CD4-positive, alpha-beta memory T cell (primary cell): ENCODE results near the gene NOG. TPM values are rescaled to one million over a fixed set of nuclear protein-coding genes. Genes with fewer than 3 reads are reported as not detected.

Experiments
- CTCF ChIA-PET: fragments of 350-600 bp; sonication (Branson Sonifier 250); formaldehyde crosslinking; loops from one replicate; lab custom pipeline; 2021; ENCODE audit warnings: inconsistent platforms; ENCODE audit not compliant: partially characterized antibody; lab: Charles Lee
- POLR2A ChIA-PET: fragments of 350-600 bp; sonication (Branson Sonifier 250); formaldehyde crosslinking; loops from one replicate; lab custom pipeline; 2021; ENCODE audit not compliant: partially characterized antibody; lab: Charles Lee
- DNase-seq, 5 donors: peaks; one replicate each; pipeline versions ENCODE4 v3.0.0 to v3.0.0-alpha.2; 2020 to 2022; ENCODE audit warnings: mixed read lengths in 1 of 5
- H3K27ac ChIP-seq: one replicate; pipeline ENCODE4 v1.7.0; 2013; ENCODE audit warnings: low read depth, low read length
- H3K27me3 ChIP-seq: 2 replicates; pipeline ENCODE4 v1.7.0; 2013; ENCODE audit warnings: mild to moderate bottlenecking, low read length, moderate library complexity; ENCODE audit not compliant: insufficient read depth
- H3K36me3 ChIP-seq: 2 replicates; pipeline ENCODE4 v1.7.0; 2013; ENCODE audit warnings: mild to moderate bottlenecking, low read length, moderate library complexity; ENCODE audit not compliant: insufficient read depth
- H3K4me1 ChIP-seq: 2 replicates; pipeline ENCODE4 v1.7.0; 2013; ENCODE audit warnings: mild to moderate bottlenecking, low read length, moderate library complexity; ENCODE audit not compliant: insufficient read depth
- H3K4me3 ChIP-seq, 2 donors: one replicate each; pipeline ENCODE4 v1.7.0; 2013; ENCODE audit warnings: low read length in 2 of 2, mild to moderate bottlenecking in 1 of 2
- H3K9me3 ChIP-seq, 2 donors: one replicate each; pipeline ENCODE4 v1.7.0; 2013; ENCODE audit warnings: low read length in 2 of 2, control low read depth in 1 of 2; ENCODE audit not compliant: control insufficient read depth in 1 of 2
- H3K27ac Mint-ChIP-seq, 7 donors: one replicate each; pipeline ENCODE4 v1.8.0; 2020 to 2021; ENCODE audit warnings: mixed read lengths in 7 of 7, mild to moderate bottlenecking in 6 of 7, inconsistent platforms in 3 of 7, moderate library complexity in 3 of 7
- H3K27me3 Mint-ChIP-seq, 2 donors: one replicate each; pipeline ENCODE4 v1.8.0; 2020 to 2021; ENCODE audit warnings: mixed read lengths in 2 of 2
- H3K36me3 Mint-ChIP-seq, 2 donors: one replicate each; pipeline ENCODE4 v1.8.0; 2020 to 2021; ENCODE audit warnings: mixed read lengths in 2 of 2, inconsistent platforms in 1 of 2, mild to moderate bottlenecking in 1 of 2
- H3K4me1 Mint-ChIP-seq, 4 donors: one replicate each; pipeline ENCODE4 v1.8.0; 2020 to 2021; ENCODE audit warnings: mixed read lengths in 4 of 4, mild to moderate bottlenecking in 1 of 4
- H3K4me3 Mint-ChIP-seq, 8 donors: one replicate each; pipeline ENCODE4 v1.8.0; 2020 to 2021; ENCODE audit warnings: mixed read lengths in 8 of 8, mild to moderate bottlenecking in 7 of 8, moderate library complexity in 6 of 8, inconsistent platforms in 3 of 8
- H3K9me3 Mint-ChIP-seq, 8 donors: one replicate each; pipeline ENCODE4 v1.8.0; 2020 to 2021; ENCODE audit warnings: mixed read lengths in 8 of 8, mild to moderate bottlenecking in 5 of 8, inconsistent platforms in 3 of 8, moderate library complexity in 1 of 8
- intact Hi-C: fragments of 100-400 bp; cut with micrococcal nuclease; formaldehyde crosslinking; loops from one replicate; pipeline ENCODE4 v1.15.1; 2023
- polyA plus RNA-seq, 2 donors: library from polyadenylated mRNA; unstranded; fragments of 300-500 nt; fragmentation: Illumina TruSeq; gene quantifications; one replicate each; pipeline ENCODE4 v1.2.3, GENCODE V29; 2021
- total RNA-seq, 2 experiments: library from RNA; stranded (reverse); gene quantifications; one replicate each; pipeline ENCODE4 v1.2.3, GENCODE V29; 2021

Gene NOG
- total and polyA plus RNA-seq, 4 experiments from 2014 or later, result 0.88 to 16.2 (median 9.5) TPM

DNA sequence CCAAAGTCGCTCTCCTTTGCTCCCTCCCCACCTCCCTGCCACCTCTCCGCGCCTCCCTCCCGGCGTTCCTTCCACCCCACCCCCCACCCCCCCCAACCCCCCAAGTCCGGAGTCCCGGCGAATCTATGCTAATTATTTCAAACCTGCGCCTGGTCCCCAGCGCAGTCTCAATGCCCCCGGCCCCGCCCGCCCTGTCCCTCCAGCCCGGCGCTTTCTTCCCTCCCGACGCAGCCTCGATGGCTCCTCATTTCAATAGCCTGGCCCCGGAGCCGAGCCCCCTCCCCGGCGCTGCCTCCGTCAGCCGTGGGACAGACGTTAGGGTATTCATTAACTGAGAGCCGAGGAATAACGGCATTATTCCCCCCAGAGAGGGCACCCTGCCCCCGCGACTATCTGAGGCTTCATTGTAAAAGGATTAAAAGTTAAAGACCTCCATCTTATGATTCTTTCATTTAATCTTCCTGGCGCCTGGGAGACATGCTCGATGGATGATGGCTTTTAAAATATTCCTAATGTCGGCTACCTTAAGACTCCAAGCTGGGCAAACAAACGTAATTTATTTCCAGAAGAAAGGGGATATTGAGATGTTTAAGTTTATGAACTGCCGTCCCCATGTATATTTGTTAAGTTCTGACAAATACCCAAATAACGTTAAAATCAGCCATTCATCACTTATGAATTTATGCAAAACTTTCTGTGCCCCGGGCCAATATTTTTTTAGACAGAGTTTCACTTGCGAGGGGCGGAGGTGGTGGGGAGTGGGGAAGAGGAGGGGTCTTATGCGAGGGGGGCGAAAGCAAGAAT, 3.4 kb downstream of the NOG start:
- Mint-ChIP-seq H3K36me3 (peaks cover 0 to 3% of the 10 kb centered on the region in 2 donors), H3K27me3 (peaks cover 28 to 41% of the 10 kb centered on the region in 2 donors), H3K4me1 (peaks cover 22 to 61% (median 35%) of the 10 kb centered on the region in 4 donors), H3K4me3 (peak overlapping the region; percentile 67 to 91 (median 74)), H3K27ac (peak overlapping the region in 3 of 7 donors; percentile 21 to 53 (median 46)), H3K9me3 (peaks cover 0 to 3% (median 0%) of the 10 kb centered on the region in 8 donors)
- H3K9me3 ChIP-seq, result no peaks in the 10 kb centered on the region
- no peaks in the 10 kb centered on the region for H3K36me3 ChIP-seq
- H3K27ac ChIP-seq, result no peak overlapping the region
- H3K4me3 ChIP-seq, result no peak overlapping the region
- peaks cover 59% of the 10 kb centered on the region for H3K4me1 ChIP-seq
- H3K27me3 ChIP-seq, result peaks cover 21% of the 10 kb centered on the region
- intact Hi-C loops, result no loop called here
- CTCF ChIA-PET, result no interaction called here
- POLR2A ChIA-PET, result interaction anchor here (0.7 kb wide), 1 partner anchor 56 kb away, joined by 3 read pairs; no protein-coding TSS in a partner anchor
- DNase-seq, result no peak

DNA sequence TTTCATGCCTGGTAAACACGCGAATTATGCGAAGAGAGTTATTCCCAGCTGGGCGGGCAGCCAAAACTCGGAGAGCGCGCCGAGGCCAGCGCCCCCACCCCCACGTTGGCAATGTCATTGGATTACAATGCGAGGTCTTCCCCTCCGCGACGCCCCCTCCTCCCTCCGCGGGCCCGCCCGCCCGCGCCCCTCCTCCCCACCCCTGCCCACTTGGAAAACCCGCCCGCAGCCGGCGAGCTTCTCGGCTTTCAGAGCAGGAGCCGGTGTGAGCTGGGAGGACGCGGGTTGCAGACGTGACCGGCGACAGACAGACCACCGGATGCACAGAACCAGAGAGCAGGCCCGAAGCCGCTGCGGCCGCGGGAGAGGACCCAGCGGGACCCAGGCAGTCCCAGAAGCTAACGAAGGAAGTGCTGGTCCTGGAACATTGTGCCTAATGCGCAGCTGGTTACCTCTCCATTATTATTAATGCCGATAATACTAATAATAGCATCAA, 4.0 kb downstream of the NOG start:
- H3K36me3 Mint-ChIP-seq, result peaks cover 0 to 3% of the 10 kb centered on the region in 2 donors
- Histone ChIP-seq H3K36me3 (no peaks in the 10 kb centered on the region), H3K4me3 (no peak overlapping the region), H3K27ac (no peak overlapping the region), H3K4me1 (peaks cover 65% of the 10 kb centered on the region), H3K9me3 (no peaks in the 10 kb centered on the region), H3K27me3 (peaks cover 20% of the 10 kb centered on the region)
- intact Hi-C loops, result no loop called here
- no peak for DNase-seq
- CTCF ChIA-PET, result no interaction called here
- peaks cover 20 to 61% (median 38%) of the 10 kb centered on the region in 4 donors for H3K4me1 Mint-ChIP-seq
- H3K27me3 Mint-ChIP-seq, result peaks cover 24 to 38% of the 10 kb centered on the region in 2 donors
- peak overlapping the region in 2 of 7 donors; percentile 1 to 21 for H3K27ac Mint-ChIP-seq
- peaks cover 0 to 3% (median 0%) of the 10 kb centered on the region in 8 donors for H3K9me3 Mint-ChIP-seq
- H3K4me3 Mint-ChIP-seq, result peak overlapping the region; percentile 29 to 91 (median 74)
- POLR2A ChIA-PET, result interaction anchor here (0.7 kb wide), 1 partner anchor 56 kb away, joined by 3 read pairs; no protein-coding TSS in a partner anchor

DNA sequence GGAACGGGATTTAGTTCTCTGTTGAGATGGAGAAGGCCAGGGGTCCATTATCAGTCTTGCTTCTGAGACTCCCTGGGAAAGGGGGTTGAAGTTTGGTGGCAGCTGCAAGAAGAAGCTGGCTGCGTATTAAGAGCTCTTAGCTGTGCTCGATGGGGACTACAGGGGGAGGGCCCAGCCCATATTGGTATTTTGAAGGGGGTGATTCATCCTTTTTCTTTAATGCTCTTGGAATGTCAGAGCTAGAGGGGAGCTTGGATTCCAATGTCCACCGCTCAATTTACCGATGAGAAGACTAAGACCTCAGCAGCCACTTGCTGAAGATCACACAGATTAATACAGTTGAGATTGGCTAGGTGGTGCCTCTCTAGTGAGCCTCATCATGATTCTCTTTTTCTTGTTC, 5.0 kb downstream of the NOG start:
- Histone ChIP-seq H3K9me3 (no peaks in the 10 kb centered on the region), H3K4me3 (no peak overlapping the region), H3K36me3 (no peaks in the 10 kb centered on the region), H3K27me3 (peaks cover 20% of the 10 kb centered on the region), H3K27ac (no peak overlapping the region), H3K4me1 (peaks cover 68% of the 10 kb centered on the region)
- Mint-ChIP-seq H3K4me1 (peaks cover 24 to 67% (median 47%) of the 10 kb centered on the region in 4 donors), H3K4me3 (peak overlapping the region in 4 of 8 donors; percentile 18 to 81 (median 50)), H3K27me3 (peaks cover 24 to 38% of the 10 kb centered on the region in 2 donors), H3K9me3 (peaks cover 0 to 3% (median 0%) of the 10 kb centered on the region in 8 donors), H3K36me3 (peaks cover 0 to 3% of the 10 kb centered on the region in 2 donors), H3K27ac (peak overlapping the region in 2 of 7 donors; percentile 16 to 65)
- intact Hi-C loops, result no loop called here
- no peak for DNase-seq
- ChIA-PET POLR2A (no interaction called here), CTCF (interaction anchor here (1.5 kb wide), 1 partner anchor 117 kb away, joined by 5 read pairs; no protein-coding TSS in a partner anchor)

DNA sequence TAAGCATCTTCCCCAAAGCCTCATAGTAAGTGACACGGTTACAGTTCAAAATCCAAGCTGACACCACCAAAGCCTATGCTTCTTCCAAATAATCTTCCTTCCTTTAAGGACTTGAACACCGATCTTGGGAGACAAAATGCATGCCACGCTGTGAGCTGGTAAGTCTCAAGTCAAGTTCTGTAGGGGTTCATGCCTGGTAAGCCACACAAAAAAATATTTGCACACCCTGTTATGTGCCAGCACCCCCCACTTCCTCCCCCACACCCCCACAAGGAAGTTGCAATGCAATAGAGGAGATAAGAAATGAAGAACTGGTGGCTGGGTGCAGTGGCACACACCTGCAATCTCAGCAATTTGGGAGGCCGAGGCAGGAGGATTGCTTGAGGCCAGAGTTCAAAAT, 5.6 kb downstream of the NOG start:
- H3K27me3 Mint-ChIP-seq, result peaks cover 24 to 40% of the 10 kb centered on the region in 2 donors
- H3K4me3 Mint-ChIP-seq, result peak overlapping the region in 5 of 8 donors; percentile 18 to 81 (median 37)
- no peak overlapping the region for H3K27ac ChIP-seq

DNA sequence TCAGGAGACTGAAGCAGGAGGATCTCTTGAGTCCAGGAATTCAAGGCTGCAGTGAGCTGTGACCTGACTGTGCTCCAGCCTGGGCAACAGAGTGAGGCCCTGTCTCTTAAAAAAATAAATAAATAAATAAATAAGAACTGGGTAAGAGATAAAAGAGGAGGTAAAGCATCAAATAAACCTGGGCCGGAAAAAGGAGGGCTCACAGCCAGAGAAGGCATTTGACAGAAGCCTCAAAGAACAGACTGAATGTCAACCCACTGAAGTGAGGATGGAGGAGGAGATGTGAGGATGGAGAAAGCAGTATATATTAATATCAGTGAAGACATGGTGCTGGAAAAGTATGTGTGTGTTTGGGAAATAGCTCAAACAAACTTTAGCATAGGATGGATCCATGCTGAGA, 6.1 kb downstream of the NOG start:
- Histone ChIP-seq H3K9me3 (no peaks in the 10 kb centered on the region), H3K27ac (no peak overlapping the region), H3K4me1 (peaks cover 60% of the 10 kb centered on the region), H3K36me3 (no peaks in the 10 kb centered on the region), H3K4me3 (no peak overlapping the region), H3K27me3 (peaks cover 20% of the 10 kb centered on the region)
- Mint-ChIP-seq H3K9me3 (peaks cover 0 to 3% (median 0%) of the 10 kb centered on the region in 8 donors), H3K4me1 (peaks cover 25 to 66% (median 51%) of the 10 kb centered on the region in 4 donors), H3K27me3 (peaks cover 24 to 43% of the 10 kb centered on the region in 2 donors), H3K36me3 (peaks cover 0 to 3% of the 10 kb centered on the region in 2 donors), H3K4me3 (peak overlapping the region in 3 of 8 donors; percentile 4 to 40 (median 29)), H3K27ac (peak overlapping the region in 1 of 7 donors; percentile 4)
- ChIA-PET POLR2A (no interaction called here), CTCF (interaction anchor here (1.1 to 1.5 kb wide), 2 partner anchors 116 to 181 kb away, joined by 4 to 5 read pairs; no protein-coding TSS in a partner anchor)
- DNase-seq, result no peak
- intact Hi-C loops, result no loop called here

More for the DNA sequence above, 5.6 kb downstream of the NOG start:
- H3K27ac Mint-ChIP-seq, result peak overlapping the region in 1 of 7 donors; percentile 16
- H3K9me3 Mint-ChIP-seq, result peaks cover 0 to 3% (median 0%) of the 10 kb centered on the region in 8 donors
- Histone ChIP-seq H3K9me3 (no peaks in the 10 kb centered on the region), H3K4me3 (no peak overlapping the region), H3K27me3 (peaks cover 20% of the 10 kb centered on the region), H3K36me3 (no peaks in the 10 kb centered on the region), H3K4me1 (peaks cover 65% of the 10 kb centered on the region)
- peaks cover 25 to 67% (median 50%) of the 10 kb centered on the region in 4 donors for H3K4me1 Mint-ChIP-seq
- POLR2A ChIA-PET, result no interaction called here
- CTCF ChIA-PET, result interaction anchor here (1.1 to 1.5 kb wide), 2 partner anchors 117 to 182 kb away, joined by 4 to 5 read pairs; no protein-coding TSS in a partner anchor
- intact Hi-C loops, result no loop called here
- peak in 1 of 5 donors; percentile 13 for DNase-seq
- H3K36me3 Mint-ChIP-seq, result peaks cover 0 to 3% of the 10 kb centered on the region in 2 donors

DNA sequence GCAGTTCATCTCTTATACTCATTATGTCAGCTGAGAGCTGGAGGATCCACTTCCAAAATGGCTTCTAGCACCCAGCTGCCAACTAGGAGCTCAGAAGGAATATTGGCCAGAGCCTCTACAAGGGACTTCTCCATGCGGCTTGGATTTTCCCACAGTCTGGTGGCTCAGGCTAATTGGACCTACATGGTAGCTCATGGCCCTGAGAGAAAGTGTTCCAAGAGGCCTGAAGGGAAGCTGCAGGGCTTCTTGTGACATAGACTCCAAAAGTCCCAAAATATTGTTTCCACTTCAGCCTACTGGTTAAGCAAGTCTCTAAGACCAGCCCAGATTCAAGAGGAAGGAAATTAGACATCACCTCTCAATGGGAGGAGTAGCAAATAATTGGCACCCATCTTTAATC, 6.8 kb downstream of the NOG start:
- H3K27ac Mint-ChIP-seq, result no peak overlapping the region
- H3K4me1 Mint-ChIP-seq, result peaks cover 24 to 59% (median 49%) of the 10 kb centered on the region in 4 donors
- peaks cover 0 to 3% (median 0%) of the 10 kb centered on the region in 8 donors for H3K9me3 Mint-ChIP-seq
- POLR2A ChIA-PET, result no interaction called here
- Histone ChIP-seq H3K9me3 (no peaks in the 10 kb centered on the region), H3K27me3 (peaks cover 13% of the 10 kb centered on the region), H3K4me3 (no peak overlapping the region), H3K4me1 (peaks cover 53% of the 10 kb centered on the region), H3K27ac (no peak overlapping the region), H3K36me3 (no peaks in the 10 kb centered on the region)
- H3K4me3 Mint-ChIP-seq, result no peak overlapping the region
- peaks cover 0 to 3% of the 10 kb centered on the region in 2 donors for H3K36me3 Mint-ChIP-seq
- intact Hi-C loops, result no loop called here
- no peak for DNase-seq
- CTCF ChIA-PET, result no interaction called here
- peaks cover 24 to 41% of the 10 kb centered on the region in 2 donors for H3K27me3 Mint-ChIP-seq

DNA sequence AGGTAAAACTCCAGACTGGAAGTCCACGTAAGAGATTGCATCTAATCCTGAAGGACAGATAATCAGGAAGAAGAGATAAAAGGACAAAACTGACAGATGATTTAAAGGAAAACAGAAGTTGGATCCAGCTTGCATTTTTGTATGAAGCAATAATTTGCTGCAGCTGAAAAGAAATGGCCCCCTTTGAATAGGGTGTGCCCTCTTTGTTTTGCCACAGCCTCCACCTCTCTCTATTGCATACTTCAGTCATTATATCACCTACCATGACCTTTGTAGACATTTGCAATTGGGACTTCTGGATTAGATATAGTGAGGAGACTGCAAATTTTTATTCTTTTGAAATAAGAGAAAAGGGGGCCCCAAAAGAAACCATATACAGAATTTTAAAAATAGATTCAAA, 8.1 kb downstream of the NOG start:
- CTCF ChIA-PET, result no interaction called here
- H3K9me3 Mint-ChIP-seq, result peaks cover 0 to 3% (median 0%) of the 10 kb centered on the region in 8 donors
- H3K4me1 Mint-ChIP-seq, result peaks cover 20 to 48% (median 42%) of the 10 kb centered on the region in 4 donors

More for the DNA sequence above, 8.1 kb downstream of the NOG start:
- Histone ChIP-seq H3K4me1 (peaks cover 44% of the 10 kb centered on the region), H3K27ac (no peak overlapping the region), H3K9me3 (no peaks in the 10 kb centered on the region), H3K4me3 (no peak overlapping the region), H3K36me3 (no peaks in the 10 kb centered on the region), H3K27me3 (peaks cover 12% of the 10 kb centered on the region)
- intact Hi-C loops, result no loop called here
- H3K4me3 Mint-ChIP-seq, result no peak overlapping the region
- no peak for DNase-seq
- peaks cover 24 to 42% of the 10 kb centered on the region in 2 donors for H3K27me3 Mint-ChIP-seq
- POLR2A ChIA-PET, result interaction anchor here (1.7 kb wide), 1 partner anchor 8 kb away, joined by 12 read pairs; the partner anchor contains the start of gene NOG
- H3K36me3 Mint-ChIP-seq, result peaks cover 0 to 3% of the 10 kb centered on the region in 2 donors
- H3K27ac Mint-ChIP-seq, result no peak overlapping the region
